Measurements from ENCODE around the gene IGFBPL1. TPM values are rescaled to one million over a fixed set of nuclear protein-coding genes. Genes with fewer than 3 reads are reported as not detected.

IGFBPL1 gene
- total and polyA plus RNA-seq, 2 of the 13 experiments (the other 11 are each of a cell fraction or from before 2014, with no cell fraction given), result 0.24 TPM; not detected in 1

GRCh38 chr9:38380872-38381534 is 43.3 kb downstream of the IGFBPL1 start (continued):
- peak; percentile 92 for TF ChIP-seq SAP130 (CRISPR knock-in tag; IDR thresholded peaks at IDR 0.05; ENCODE audit: low read depth)
- no peak for TF ChIP-seq PHF20 (CRISPR knock-in tag; IDR thresholded peaks at IDR 0.05)
- TF ChIP-seq POLR2G (IDR thresholded peaks at IDR 0.05; ENCODE audit: low read depth, low read length), result peak; percentile 48; the same call in 1 of the 2 replicates
- TF ChIP-seq RELA (CRISPR knock-in tag; IDR thresholded peaks at IDR 0.05), result 0 out of 2 replicates have a peak, but pooled peaks have one; percentile 84
- no peak for TF ChIP-seq ZBTB21 (CRISPR knock-in tag; IDR thresholded peaks at IDR 0.05)
- TF ChIP-seq NFE2L1 (CRISPR knock-in tag; IDR thresholded peaks at IDR 0.05; ENCODE audit: borderline replicate concordance), result peak; percentile 69; the same call in 1 of the 2 replicates
- TF ChIP-seq ATF7 (IDR thresholded peaks at IDR 0.05), result no peak
- peak; percentile 60; the same call in 1 of the 2 replicates for TF ChIP-seq ATF7 (CRISPR knock-in tag; IDR thresholded peaks at IDR 0.05)
- TF ChIP-seq ZNF761 (CRISPR knock-in tag; conservative IDR thresholded peaks at IDR 0.05), result 0 out of 2 replicates have a peak, but pooled peaks have one; percentile 40
- 0 out of 2 replicates have a peak, but pooled peaks have one; percentile 29 for TF ChIP-seq ERF (CRISPR knock-in tag; IDR thresholded peaks at IDR 0.05)
- no peak for TF ChIP-seq ZNF816 (CRISPR knock-in tag; IDR thresholded peaks at IDR 0.05; ENCODE audit: borderline replicate concordance)
- peak; percentile 82 for TF ChIP-seq POGZ (CRISPR knock-in tag; IDR thresholded peaks at IDR 0.05)
- no peak for TF ChIP-seq KLF13 (CRISPR knock-in tag; IDR thresholded peaks at IDR 0.05)
- peak; percentile 79 for TF ChIP-seq ZNF543 (CRISPR knock-in tag; IDR thresholded peaks at IDR 0.05)
- TF ChIP-seq ZNF362 (CRISPR knock-in tag; IDR thresholded peaks at IDR 0.05; ENCODE audit: borderline replicate concordance), result 0 out of 2 replicates have a peak, but pooled peaks have one; percentile 34
- 0 out of 2 replicates have a peak, but pooled peaks have one; percentile 39 for TF ChIP-seq ZSCAN21 (CRISPR knock-in tag; IDR thresholded peaks at IDR 0.05; ENCODE audit: borderline replicate concordance)
- TF ChIP-seq RAD51 (IDR thresholded peaks at IDR 0.05; ENCODE audit: borderline replicate concordance), result peak; percentile 38; the same call in 1 of the 2 replicates
- peak; percentile 88; the same call in 1 of the 2 replicates for TF ChIP-seq ZNF350 (CRISPR knock-in tag; IDR thresholded peaks at IDR 0.05; ENCODE audit: borderline replicate concordance, low read depth)
- TF ChIP-seq HMGXB4 (CRISPR knock-in tag; IDR thresholded peaks at IDR 0.05; ENCODE audit: borderline replicate concordance in 1 of 2, low read depth in 1 of 2), result peak in 1 of 2 experiments; percentile 60; a peak in 1 of 4 replicates
- TF ChIP-seq NR2C2 (CRISPR knock-in tag; IDR thresholded peaks at IDR 0.05; ENCODE audit: borderline replicate concordance), result peak; percentile 38; the same call in 1 of the 2 replicates
- TF ChIP-seq ZSCAN5A (CRISPR knock-in tag; IDR thresholded peaks at IDR 0.05; ENCODE audit: borderline replicate concordance), result peak; percentile 64; the same call in 1 of the 2 replicates
- TF ChIP-seq SATB2 (CRISPR knock-in tag; IDR thresholded peaks at IDR 0.05), result peak; percentile 87
- TF ChIP-seq ATRX (CRISPR knock-in tag; IDR thresholded peaks at IDR 0.05; ENCODE audit: borderline replicate concordance), result no peak
- peak; percentile 94 for TF ChIP-seq FOXJ3 (CRISPR knock-in tag; IDR thresholded peaks at IDR 0.05; ENCODE audit: borderline replicate concordance)

Data from HepG2 (cell line).